Measurements from ENCODE around the gene ZC2HC1B.

The ZC2HC1B gene
- long read RNA-seq, result 0 reads

GRCh38 chr6:143864234-143864633 is at the start of gene ZC2HC1B:
TSS of gene ZC2HC1B (plus strand) at chr6:143864474. CDS start at chr6:143864540, 66 bp downstream.
- DNase-seq (ENCODE audit: low read depth in 1 of 2, low spot score in 1 of 2), result no peak
- Histone ChIP-seq H3K27me3 (ENCODE audit: insufficient read depth, poor library complexity, severe bottlenecking) (no peaks in the 10 kb centered on the region), H3K4me3 (replicated peaks; ENCODE audit: insufficient read depth, low read length) (no peak within 1 kb of the TSS), H3K27ac (replicated peaks) (no peak within 1 kb of the TSS)
- TF ChIP-seq POLR2AphosphoS5 (IDR thresholded peaks at IDR 0.05; ENCODE audit: low read depth) (no peak), GABPA (IDR thresholded peaks at IDR 0.05; ENCODE audit: low read depth) (no peak), REST (IDR thresholded peaks at IDR 0.05; ENCODE audit: insufficient replicate concordance, low read depth) (no peak), SPI1 (IDR thresholded peaks at IDR 0.05; ENCODE audit: borderline replicate concordance, low read depth) (no peak), CTCF (IDR thresholded peaks at IDR 0.05; ENCODE audit: insufficient read depth, low read length) (no peak)

- Histone ChIP-seq H3K4me3 (replicated peaks; ENCODE audit: insufficient read depth, low read length) (no peak overlapping the region), H3K27ac (replicated peaks) (no peak overlapping the region), H3K27me3 (ENCODE audit: insufficient read depth, poor library complexity, severe bottlenecking) (no peaks in the 10 kb centered on the region)
- DNase-seq (ENCODE audit: low read depth in 1 of 2, low spot score in 1 of 2), result no peak
- TF ChIP-seq GABPA (IDR thresholded peaks at IDR 0.05; ENCODE audit: low read depth) (no peak), POLR2AphosphoS5 (IDR thresholded peaks at IDR 0.05; ENCODE audit: low read depth) (no peak), REST (IDR thresholded peaks at IDR 0.05; ENCODE audit: insufficient replicate concordance, low read depth) (no peak), CTCF (IDR thresholded peaks at IDR 0.05; ENCODE audit: insufficient read depth, low read length) (no peak), SPI1 (IDR thresholded peaks at IDR 0.05; ENCODE audit: borderline replicate concordance, low read depth) (no peak)
Observed at GRCh38 chr6:143817621-143818020, 46.7 kb upstream of the ZC2HC1B start.

GRCh38 chr6:143821359-143821758 is 42.9 kb upstream of the ZC2HC1B start:
- TF ChIP-seq POLR2AphosphoS5 (IDR thresholded peaks at IDR 0.05; ENCODE audit: low read depth) (no peak), GABPA (IDR thresholded peaks at IDR 0.05; ENCODE audit: low read depth) (no peak), SPI1 (IDR thresholded peaks at IDR 0.05; ENCODE audit: borderline replicate concordance, low read depth) (no peak), REST (IDR thresholded peaks at IDR 0.05; ENCODE audit: insufficient replicate concordance, low read depth) (no peak)
- Histone ChIP-seq H3K4me3 (replicated peaks; ENCODE audit: insufficient read depth, low read length) (no peak overlapping the region), H3K27ac (replicated peaks) (no peak overlapping the region), H3K27me3 (ENCODE audit: insufficient read depth, poor library complexity, severe bottlenecking) (no peaks in the 10 kb centered on the region)
- DNase-seq (ENCODE audit: low read depth in 1 of 2, low spot score in 1 of 2), result no peak
